Sigmoid colon (tissue), 7 donors: Measurements from ENCODE around the gene CCDC171. TPM values are rescaled to one million over a fixed set of nuclear protein-coding genes. Genes with fewer than 3 reads are reported as not detected.

Experiments used
- DNase-seq: peaks from one replicate; pipeline ENCODE4 v3.0.0-alpha.2; 2019
- H3K27ac ChIP-seq, 4 donors: fragments of 200-600 bp; sonication (generic); one replicate each; pipeline ENCODE4 v1.5.1; 2016 to 2019; ENCODE audit warnings: mild to moderate bottlenecking in 1 of 4
- H3K27me3 ChIP-seq, 3 donors: fragments of 200-600 bp; sonication (generic); one replicate each; pipeline ENCODE4 v1.5.1; 2019; ENCODE audit warnings: mild to moderate bottlenecking in 1 of 3
- H3K36me3 ChIP-seq, 4 donors: fragments of 200-600 bp; sonication (generic); one replicate each; pipeline ENCODE4 v1.5.1; 2016 to 2019
- H3K4me1 ChIP-seq, 4 donors: fragments of 200-600 bp; sonication (generic); one replicate each; pipeline ENCODE4 v1.5.1; 2017 to 2019
- H3K4me3 ChIP-seq, 4 donors: fragments of 200-600 bp; sonication (generic); one replicate each; pipeline ENCODE4 v1.5.1; 2017 to 2019; ENCODE audit warnings: mild to moderate bottlenecking in 2 of 4, moderate library complexity in 1 of 4
- H3K9me3 ChIP-seq, 4 donors: fragments of 200-600 bp in 3 of 4; sonication (generic) in 3 of 4; one replicate each; pipeline versions ENCODE4 v1.5.1 to v1.6.1; 2013 to 2019
- CTCF ChIP-seq, 4 experiments: fragments of 450-650 bp in 3 of 4; fragments of 200-600 bp in 1 of 4; IDR thresholded peaks; one replicate each; pipeline ENCODE4 v1.5.1; 2016 to 2019; ENCODE audit warnings: antibody characterized with exemption in 4 of 4, mild to moderate bottlenecking in 3 of 4, moderate library complexity in 2 of 4
- EP300 ChIP-seq, 4 donors: sonication (generic); formaldehyde crosslinking; IDR thresholded peaks; one replicate each; pipeline ENCODE4 v1.6.1; 2017; ENCODE audit warnings: antibody characterized with exemption in 4 of 4
- POLR2A ChIP-seq, 2 donors: fragments of 450-650 bp; IDR thresholded peaks; one replicate each; pipeline ENCODE4 v1.6.1; 2016; ENCODE audit warnings: antibody characterized with exemption in 2 of 2, mild to moderate bottlenecking in 2 of 2, moderate library complexity in 2 of 2
- POLR2AphosphoS5 ChIP-seq, 4 donors: sonication (generic); formaldehyde crosslinking; IDR thresholded peaks; one replicate each; pipeline ENCODE4 v1.6.1; 2017; ENCODE audit warnings: antibody characterized with exemption in 4 of 4
- WGBS, 2 donors: extraction: QIAGEN DNeasy Blood & Tissue Kit; methylation state at CpG; one replicate each; pipeline ENCODE4 v1.1.7; 2013; 5-methylcytosine and 5-hydroxymethylcytosine counted together
- intact Hi-C: fragments of 100-400 bp; cut with DNase I; formaldehyde crosslinking; loops from one replicate; pipeline ENCODE4 v1.15.1; 2023
- polyA plus RNA-seq, 3 donors: library from polyadenylated mRNA; stranded (reverse); fragments of 200-250 nt; gene quantifications; one replicate each; pipeline ENCODE4 v1.2.3, GENCODE V29; 2013
- total RNA-seq, 4 donors: library from RNA; depleted of rRNA; stranded (reverse); fragments of >200 nt; gene quantifications; one replicate each; pipeline ENCODE4 v1.1.0, GENCODE V29; 2016
- donor health status: healthy with polysubstance abuse.
- donor health status: Bipolar disorder and iron deficiency.
- donor health status: healthy.

CCDC171 gene
- total RNA-seq (1 to 10 TPM; 2.9 to 6.1 (median 3.1) TPM), polyA plus RNA-seq (1 to 10 TPM in 1 of 3 donors, under 1 TPM in 2; 0.46 to 1.4 (median 0.60) TPM)

- TF ChIP-seq CTCF (IDR thresholded peaks at IDR 0.05), result no peak
- TF ChIP-seq POLR2A (IDR thresholded peaks at IDR 0.05), result peak; percentile 23 to 41
- no peak for TF ChIP-seq EP300 (IDR thresholded peaks at IDR 0.05)
- peak; percentile 52 to 83 (median 80) for TF ChIP-seq POLR2AphosphoS5 (IDR thresholded peaks at IDR 0.05)
- intact Hi-C loops, result loop anchor here (1.0 to 5.0 kb wide), 3 partner anchors 43 to 261 kb away; partner anchors contain the start of genes PSIP1 and SNAPC3
- peak; percentile 98 for DNase-seq
- Histone ChIP-seq H3K4me1 (peaks cover 0 to 8% (median 6%) of the 10 kb centered on the region in 4 donors), H3K9me3 (no peaks in the 10 kb centered on the region), H3K4me3 (peak within 1 kb of the TSS; percentile 66 to 85 (median 73)), H3K27ac (peak within 1 kb of the TSS; percentile 89 to 94 (median 91)), H3K27me3 (no peaks in the 10 kb centered on the region), H3K36me3 (no peaks in the 10 kb centered on the region)
- 0% methylated on average over 65 of the region's 65 CpGs for WGBS, 2 donors
These were observed at the start of gene CCDC171 for GRCh38 chr9:15552636-15553527. TSS of gene CCDC171 (plus strand) at chr9:15553043. CDS start at chr9:15564089, 11,046 bp downstream.

GRCh38 chr9:15505921-15506320 lies 46.9 kb upstream of the CCDC171 start:
- WGBS, 2 donors, result 86 to 96% methylated on average over 3 of the region's 3 CpGs
- intact Hi-C loops, result no loop called here
- no peaks in the 10 kb centered on the region for H3K27me3 ChIP-seq
- TF ChIP-seq CTCF (IDR thresholded peaks at IDR 0.05) (no peak), POLR2A (IDR thresholded peaks at IDR 0.05) (no peak), EP300 (IDR thresholded peaks at IDR 0.05) (no peak), POLR2AphosphoS5 (IDR thresholded peaks at IDR 0.05) (no peak)
- no peaks in the 10 kb centered on the region for H3K9me3 ChIP-seq
- peaks cover 0 to 23% (median 19%) of the 10 kb centered on the region in 4 donors for H3K4me1 ChIP-seq
- H3K27ac ChIP-seq, result no peak overlapping the region
- no peak overlapping the region for H3K4me3 ChIP-seq
- DNase-seq, result no peak
- peaks cover 0 to 49% (median 3%) of the 10 kb centered on the region in 4 donors for H3K36me3 ChIP-seq

GRCh38 chr9:15509931-15510788 lies 42.7 kb upstream of the CCDC171 start:
- peaks cover 0 to 29% (median 0%) of the 10 kb centered on the region in 4 donors for H3K36me3 ChIP-seq
- WGBS, 2 donors, result 1% methylated on average over 76 of the region's 76 CpGs
- H3K27me3 ChIP-seq, result no peaks in the 10 kb centered on the region
- TF ChIP-seq CTCF (IDR thresholded peaks at IDR 0.05), result no peak
- TF ChIP-seq POLR2A (IDR thresholded peaks at IDR 0.05), result no peak
- no peak for TF ChIP-seq POLR2AphosphoS5 (IDR thresholded peaks at IDR 0.05)
- TF ChIP-seq EP300 (IDR thresholded peaks at IDR 0.05), result no peak
- H3K4me1 ChIP-seq, result peaks cover 0 to 27% (median 22%) of the 10 kb centered on the region in 4 donors
- peak overlapping the region; percentile 88 to 96 (median 90) for H3K27ac ChIP-seq
- intact Hi-C loops, result loop anchor here (1.0 to 5.0 kb wide), 4 partner anchors 42 to 218 kb away; partner anchors contain the start of gene SNAPC3
- no peaks in the 10 kb centered on the region for H3K9me3 ChIP-seq
- DNase-seq, result peak; percentile 67
- peak overlapping the region; percentile 81 to 99 (median 96) for H3K4me3 ChIP-seq

- 0% methylated on average over 72 of the region's 72 CpGs for whole genome bisulfite sequencing, 2 donors
- Histone ChIP-seq H3K36me3 (peaks cover 0 to 21% (median 0%) of the 10 kb centered on the region in 4 donors), H3K4me1 (peaks cover 0 to 27% (median 22%) of the 10 kb centered on the region in 4 donors), H3K27ac (peak within 1 kb of the TSS; percentile 88 to 96 (median 90)), H3K4me3 (peak within 1 kb of the TSS; percentile 81 to 99 (median 96)), H3K27me3 (no peaks in the 10 kb centered on the region), H3K9me3 (no peaks in the 10 kb centered on the region)
- TF ChIP-seq POLR2AphosphoS5 (IDR thresholded peaks at IDR 0.05) (peak; percentile 25 to 81 (median 66)), EP300 (IDR thresholded peaks at IDR 0.05) (no peak), POLR2A (IDR thresholded peaks at IDR 0.05) (no peak), CTCF (IDR thresholded peaks at IDR 0.05) (peak in 3 of 4 experiments; percentile 25 to 42 (median 40))
- DNase-seq, result peak; percentile 81
- intact Hi-C loops, result loop anchor here (1.0 to 5.0 kb wide), 4 partner anchors 41 to 219 kb away; partner anchors contain the start of gene SNAPC3
These were observed 41.9 kb upstream of the CCDC171 start, which contains the start of gene PSIP1 for GRCh38 chr9:15510789-15511575. TSS of gene PSIP1 (minus strand) at chr9:15510970. CDS start at chr9:15510188, 782 bp downstream.
